Measurements from ENCODE around the gene NANOS2. TPM values are rescaled to one million over a fixed set of nuclear protein-coding genes. Genes with fewer than 3 reads are reported as not detected.
"Not testable (repeated sequence)": the region's sequence is repeated elsewhere in the genome, so short reads cannot be mapped to it uniquely, and the experiment has no call there.

The NANOS2 gene
- total RNA-seq, 1 donor from 2014 or later, result not detected

DNA sequence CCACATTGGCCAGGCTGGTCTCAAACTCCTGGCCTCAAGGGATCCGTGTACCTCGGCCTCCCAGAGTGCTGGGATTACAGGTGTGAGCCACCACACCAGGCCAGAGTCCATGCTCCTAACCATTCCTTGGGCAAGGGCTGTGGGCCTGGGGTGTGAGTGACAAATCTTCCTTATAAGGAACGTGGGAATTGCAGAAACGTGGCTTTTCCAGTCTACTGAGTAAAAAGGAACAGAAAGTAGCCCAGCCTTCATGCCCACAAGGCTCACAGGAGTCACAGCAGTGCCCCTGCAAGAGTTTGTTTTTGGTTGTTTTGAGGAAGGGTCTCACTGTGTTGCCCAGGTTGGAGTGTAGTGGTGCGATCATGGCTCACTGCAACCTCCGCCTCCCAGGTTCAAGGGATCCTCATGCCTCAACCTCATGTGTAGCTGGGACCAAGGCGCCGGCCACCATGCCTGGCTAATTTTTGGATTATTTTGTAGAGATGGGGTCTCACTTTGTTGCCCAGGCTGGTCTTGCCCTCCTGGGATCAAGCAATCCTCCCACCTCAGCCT lies 17.2 kb downstream of the NANOS2 start:
- peaks cover 6% of the 10 kb centered on the region for H3K4me1 ChIP-seq
- H3K9ac ChIP-seq, result no peak overlapping the region
- H3F3A ChIP-seq (ENCODE audit: low read depth), result peaks cover 16% of the 10 kb centered on the region
- Mint-ChIP-seq H3K27ac (no peak overlapping the region), H3K36me3 (peaks cover 22% of the 10 kb centered on the region), H3K27me3 (ENCODE audit: insufficient read depth, low read depth) (peaks cover 7% of the 10 kb centered on the region), H3K4me3 (no peak overlapping the region), H3K9me3 (no peaks in the 10 kb centered on the region), H3K4me1 (peaks cover 9% of the 10 kb centered on the region)
- H3K27ac ChIP-seq, result no peak overlapping the region
- H3K36me3 ChIP-seq, result no peaks in the 10 kb centered on the region
- H3K4me2 ChIP-seq, result no peak overlapping the region
- H3K4me3 ChIP-seq, result no peak overlapping the region
- TF ChIP-seq EZH2 (IDR thresholded peaks at IDR 0.05), result no peak
- no peaks in the 10 kb centered on the region for H3K79me2 ChIP-seq (ENCODE audit: low read depth)
- H4K20me1 ChIP-seq (ENCODE audit: low read depth), result peaks cover 22% of the 10 kb centered on the region
- H3K27me3 ChIP-seq, result peaks cover 26% of the 10 kb centered on the region
- no peaks in the 10 kb centered on the region for H3K9me3 ChIP-seq (ENCODE audit: low read depth)
- no peak for DNase-seq (ENCODE audit: low spot score)
- no peak overlapping the region for H2AFZ ChIP-seq (replicated peaks)

DNA sequence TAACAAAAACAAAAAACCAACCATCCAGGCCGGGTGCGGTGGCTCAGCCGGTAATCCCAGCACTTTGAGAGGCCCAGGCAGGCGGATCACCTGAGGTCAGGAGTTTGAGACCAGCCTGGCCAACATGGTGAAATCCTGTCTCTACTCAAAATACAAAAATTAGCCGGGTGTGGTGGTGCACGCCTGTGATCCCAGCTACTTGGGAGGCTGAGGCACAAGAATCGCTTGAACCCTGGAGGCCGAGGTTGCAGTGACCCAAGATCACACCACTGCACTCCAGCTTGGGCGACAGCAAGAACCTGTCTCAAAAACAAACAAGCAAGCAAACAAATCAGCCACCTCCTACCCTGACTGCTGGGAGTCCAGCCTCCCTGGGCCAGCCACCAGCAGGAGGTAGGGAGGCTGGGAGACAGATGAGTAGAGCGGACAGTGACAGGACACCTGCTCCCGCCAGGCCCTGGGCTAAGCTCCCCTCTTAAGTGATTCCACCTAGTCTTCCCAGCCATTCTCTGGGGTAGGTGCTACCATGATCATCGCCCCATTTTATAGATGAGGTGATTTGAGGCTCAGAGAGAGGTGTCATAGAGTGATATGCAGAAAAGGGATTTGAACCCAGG lies 18.5 kb downstream of the NANOS2 start:
- not testable (repeated sequence) for H3K36me3 ChIP-seq; H3K9ac ChIP-seq; H3K4me1 ChIP-seq; H3K9me3 Mint-ChIP-seq; H3K4me3 Mint-ChIP-seq; H3K4me3 ChIP-seq; H2AFZ ChIP-seq (replicated peaks); H3K4me1 Mint-ChIP-seq; DNase-seq (ENCODE audit: low spot score); H3K4me2 ChIP-seq; H3K27ac ChIP-seq; H3K79me2 ChIP-seq (ENCODE audit: low read depth); H3K9me3 ChIP-seq (ENCODE audit: low read depth); H3K27me3 Mint-ChIP-seq (ENCODE audit: insufficient read depth, low read depth); H3K27ac Mint-ChIP-seq
- peaks cover 22% of the 10 kb centered on the region for H3K36me3 Mint-ChIP-seq
- Histone ChIP-seq H3K27me3 (peaks cover 14% of the 10 kb centered on the region), H3F3A (ENCODE audit: low read depth) (peaks cover 13% of the 10 kb centered on the region), H4K20me1 (ENCODE audit: low read depth) (peaks cover 18% of the 10 kb centered on the region)

DNA sequence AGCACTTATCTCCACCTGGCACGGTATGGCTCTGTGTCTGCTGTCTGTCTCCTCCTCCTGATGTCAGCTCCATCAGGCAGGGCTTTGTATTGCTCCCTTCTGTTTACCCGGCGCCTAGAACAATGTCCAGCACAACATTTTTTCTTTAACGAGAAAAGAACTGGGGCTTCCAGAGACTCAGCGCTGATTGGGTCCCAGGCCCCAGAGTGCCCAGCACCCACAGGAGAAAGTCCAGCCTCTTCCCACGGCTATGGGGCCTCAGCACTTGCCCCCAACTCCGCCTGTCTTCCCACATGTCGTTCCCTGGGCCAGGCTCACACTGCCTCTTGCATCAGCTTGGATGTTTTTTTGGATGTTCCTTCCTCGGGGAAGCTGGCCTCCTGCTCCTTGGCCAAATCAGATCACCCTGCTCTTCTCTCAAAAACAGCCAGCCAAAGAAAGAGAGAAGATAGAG lies 19.0 kb downstream of the NANOS2 start:
- no peaks in the 10 kb centered on the region for H3K9me3 Mint-ChIP-seq
- no peak overlapping the region for H2AFZ ChIP-seq (replicated peaks)
- H3K4me2 ChIP-seq, result no peak overlapping the region
- peak overlapping the region; percentile 20 for H3K9ac ChIP-seq
- no peak overlapping the region for H3K27ac ChIP-seq
- H3K36me3 Mint-ChIP-seq, result peaks cover 18% of the 10 kb centered on the region
- H3K27me3 ChIP-seq, result peaks cover 9% of the 10 kb centered on the region
- TF ChIP-seq, protein P1, sequence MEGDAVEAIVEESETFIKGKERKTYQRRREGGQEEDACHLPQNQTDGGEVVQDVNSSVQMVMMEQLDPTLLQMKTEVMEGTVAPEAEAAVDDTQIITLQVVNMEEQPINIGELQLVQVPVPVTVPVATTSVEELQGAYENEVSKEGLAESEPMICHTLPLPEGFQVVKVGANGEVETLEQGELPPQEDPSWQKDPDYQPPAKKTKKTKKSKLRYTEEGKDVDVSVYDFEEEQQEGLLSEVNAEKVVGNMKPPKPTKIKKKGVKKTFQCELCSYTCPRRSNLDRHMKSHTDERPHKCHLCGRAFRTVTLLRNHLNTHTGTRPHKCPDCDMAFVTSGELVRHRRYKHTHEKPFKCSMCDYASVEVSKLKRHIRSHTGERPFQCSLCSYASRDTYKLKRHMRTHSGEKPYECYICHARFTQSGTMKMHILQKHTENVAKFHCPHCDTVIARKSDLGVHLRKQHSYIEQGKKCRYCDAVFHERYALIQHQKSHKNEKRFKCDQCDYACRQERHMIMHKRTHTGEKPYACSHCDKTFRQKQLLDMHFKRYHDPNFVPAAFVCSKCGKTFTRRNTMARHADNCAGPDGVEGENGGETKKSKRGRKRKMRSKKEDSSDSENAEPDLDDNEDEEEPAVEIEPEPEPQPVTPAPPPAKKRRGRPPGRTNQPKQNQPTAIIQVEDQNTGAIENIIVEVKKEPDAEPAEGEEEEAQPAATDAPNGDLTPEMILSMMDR (IDR thresholded peaks at IDR 0.05), result no peak
- no peak for TF ChIP-seq EZH2phosphoT487 (IDR thresholded peaks at IDR 0.05)
- no peak for TF ChIP-seq EZH2 (IDR thresholded peaks at IDR 0.05)
- H3K4me3 Mint-ChIP-seq, result no peak overlapping the region
- H3K4me1 ChIP-seq, result no peaks in the 10 kb centered on the region
- no peaks in the 10 kb centered on the region for H3K36me3 ChIP-seq
- no peak for DNase-seq (ENCODE audit: low spot score)
- H3K79me2 ChIP-seq (ENCODE audit: low read depth), result no peaks in the 10 kb centered on the region
- peaks cover 3% of the 10 kb centered on the region for H3K27me3 Mint-ChIP-seq (ENCODE audit: insufficient read depth, low read depth)
- H3K9me3 ChIP-seq (ENCODE audit: low read depth), result no peaks in the 10 kb centered on the region
- no peak overlapping the region for H3K27ac Mint-ChIP-seq
- no peak overlapping the region for H3K4me3 ChIP-seq
- H3K4me1 Mint-ChIP-seq, result peaks cover 1% of the 10 kb centered on the region
- H3F3A ChIP-seq (ENCODE audit: low read depth), result peaks cover 7% of the 10 kb centered on the region
- H4K20me1 ChIP-seq (ENCODE audit: low read depth), result peaks cover 13% of the 10 kb centered on the region

DNA sequence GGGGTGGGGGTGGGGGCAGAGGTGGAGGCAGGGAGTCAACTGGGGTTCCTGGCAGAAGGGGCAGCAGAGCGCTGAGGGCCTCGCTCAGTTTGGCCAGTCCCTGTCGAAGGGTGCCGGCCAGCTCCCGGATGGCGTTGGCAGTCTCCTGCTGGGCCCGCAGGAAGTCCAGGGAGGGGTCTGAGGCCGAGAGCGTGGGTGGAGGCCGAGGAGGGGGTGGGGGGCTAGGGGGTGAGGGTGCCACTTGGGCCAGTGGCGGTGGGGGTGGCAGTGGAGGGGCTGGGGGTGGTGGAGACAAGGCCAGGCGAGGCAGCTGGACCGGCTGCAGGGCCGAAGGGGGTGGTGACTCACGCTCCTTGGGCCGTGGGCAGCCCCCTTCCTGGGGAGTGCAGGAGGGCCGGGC lies 23.7 kb downstream of the NANOS2 start:
- Mint-ChIP-seq H3K27ac (no peak overlapping the region), H3K4me1 (peaks cover 11% of the 10 kb centered on the region), H3K36me3 (peaks cover 8% of the 10 kb centered on the region), H3K27me3 (ENCODE audit: insufficient read depth, low read depth) (peaks cover 8% of the 10 kb centered on the region), H3K4me3 (no peak overlapping the region), H3K9me3 (no peaks in the 10 kb centered on the region)
- Histone ChIP-seq H3K4me2 (no peak overlapping the region), H3K4me3 (no peak overlapping the region), H3K9ac (no peak overlapping the region), H3K79me2 (ENCODE audit: low read depth) (no peaks in the 10 kb centered on the region), H3K27me3 (no peaks in the 10 kb centered on the region), H2AFZ (replicated peaks) (no peak overlapping the region), H3F3A (ENCODE audit: low read depth) (peaks cover 20% of the 10 kb centered on the region), H3K9me3 (ENCODE audit: low read depth) (no peaks in the 10 kb centered on the region), H3K27ac (no peak overlapping the region), H4K20me1 (ENCODE audit: low read depth) (no peaks in the 10 kb centered on the region), H3K4me1 (no peaks in the 10 kb centered on the region), H3K36me3 (no peaks in the 10 kb centered on the region)
- no peak for DNase-seq (ENCODE audit: low spot score)
- TF ChIP-seq EZH2phosphoT487 (IDR thresholded peaks at IDR 0.05) (no peak), EZH2 (IDR thresholded peaks at IDR 0.05) (no peak)
- TF ChIP-seq, protein P1 (IDR thresholded peaks at IDR 0.05), result no peak
